ENCODE data around the gene LRRK2. TPM values are rescaled to one million over a fixed set of nuclear protein-coding genes. Genes with fewer than 3 reads are reported as not detected.

The LRRK2 gene
- polyA plus RNA-seq, 2 of the 4 experiments (the other 2 are of a cell fraction): 5.3 to 20.4 TPM

GRCh38 chr12:40253936-40254335, 29.1 kb downstream of the LRRK2 start:
- no peak overlapping the region for H3K4me2 ChIP-seq
- whole genome bisulfite sequencing (ENCODE audit: missing lambda C conversion rate): 29% methylated on average over 1 of the region's 1 CpG
- TF ChIP-seq HMGXB4 (CRISPR knock-in tag; IDR thresholded peaks at IDR 0.05; ENCODE audit: borderline replicate concordance): no peak
- ChIA-PET CTCF (no interaction called here), POLR2A (interaction anchor here (0.9 kb wide), 1 partner anchor 29 kb away, joined by 4 read pairs; the partner anchor contains the start of gene LRRK2)
- H3K27ac ChIP-seq: no peak overlapping the region
- no peaks in the 10 kb centered on the region for H3K9me3 ChIP-seq
- no peak for DNase-seq (ENCODE audit: low read depth in 1 of 2, low spot score in 1 of 2)
- peaks cover 2% of the 10 kb centered on the region for H3K4me1 ChIP-seq
- no peak overlapping the region for H3K4me3 ChIP-seq
- FAIRE-seq: no peak
- no peak for ATAC-seq

- TF ChIP-seq E2F6 (IDR thresholded peaks at IDR 0.05; ENCODE audit: borderline replicate concordance, low read depth) (no peak), FOSB (CRISPR knock-in tag; IDR thresholded peaks at IDR 0.05) (no peak), CTCF (IDR thresholded peaks at IDR 0.05) (no peak), HMGXB4 (CRISPR knock-in tag; IDR thresholded peaks at IDR 0.05; ENCODE audit: borderline replicate concordance) (no peak), ZNF302 (CRISPR knock-in tag; IDR thresholded peaks at IDR 0.05) (no peak), USF2 (IDR thresholded peaks at IDR 0.05) (no peak), SREBF2 (IDR thresholded peaks at IDR 0.05) (no peak), CHD4 (IDR thresholded peaks at IDR 0.05; ENCODE audit: borderline replicate concordance) (no peak), BHLHE40 (IDR thresholded peaks at IDR 0.05; ENCODE audit: low read depth, low read length) (no peak), HOXB13 (CRISPR knock-in tag; IDR thresholded peaks at IDR 0.05; ENCODE audit: low read depth) (no peak), HEYL (CRISPR knock-in tag; IDR thresholded peaks at IDR 0.05) (no peak), NR3C1 (IDR thresholded peaks at IDR 0.05) (no peak), RNF2 (IDR thresholded peaks at IDR 0.05; ENCODE audit: borderline replicate concordance, low read depth) (no peak), ESRRA (IDR thresholded peaks at IDR 0.05; ENCODE audit: borderline replicate concordance, low read length) (no peak), FOXS1 (CRISPR knock-in tag; IDR thresholded peaks at IDR 0.05) (no peak), NFE2L2 (conservative IDR thresholded peaks at IDR 0.05; ENCODE audit: low read length) (no peak), MAX (IDR thresholded peaks at IDR 0.05) (no peak), HOXB5 (CRISPR knock-in tag; IDR thresholded peaks at IDR 0.05) (no peak)
- Histone ChIP-seq H3K9me3 (no peaks in the 10 kb centered on the region), H3K4me3 (no peak overlapping the region), H3K4me2 (no peak overlapping the region), H3K27ac (no peak overlapping the region), H3K4me1 (no peaks in the 10 kb centered on the region)
- DNase-seq (ENCODE audit: low read depth in 1 of 2, low spot score in 1 of 2) (no peak), FAIRE-seq (peak; percentile 7), ATAC-seq (no peak)
- CTCF ChIA-PET: no interaction called here
- POLR2A ChIA-PET: no interaction called here
- 93% methylated on average over 5 of the region's 5 CpGs for WGBS (ENCODE audit: missing lambda C conversion rate)
Observed at GRCh38 chr12:40254455-40255085, 29.8 kb downstream of the LRRK2 start.

Measured in A549 (cell line).